KMS-11 (cell line): ENCODE data around the gene TBX5.

Experiments used
- H2AFZ ChIP-seq: fragments of 200-600 bp; sonication (generic); 2 replicates; pipeline ENCODE4 v1.6.1; 2016; ENCODE audit warnings: antibody characterized with exemption, mixed run types, low read depth
- H3K27ac ChIP-seq: fragments of 200-600 bp; sonication (generic); 2 replicates; pipeline ENCODE4 v1.6.1; 2016; ENCODE audit warnings: mild to moderate bottlenecking, mixed run types
- H3K27me3 ChIP-seq: fragments of 200-600 bp; sonication (generic); 2 replicates; pipeline ENCODE4 v1.6.1; 2017; ENCODE audit warnings: mild to moderate bottlenecking, low read depth, mixed run types, moderate library complexity; ENCODE audit not compliant: insufficient read depth
- H3K36me3 ChIP-seq: fragments of 200-600 bp; sonication (generic); 2 replicates; pipeline ENCODE4 v1.6.1; 2017; ENCODE audit warnings: mild to moderate bottlenecking, mixed run types; ENCODE audit not compliant: insufficient read depth
- H3K4me1 ChIP-seq: fragments of 200-600 bp; sonication (generic); 2 replicates; pipeline ENCODE4 v1.6.1; 2016; ENCODE audit warnings: mild to moderate bottlenecking, low read depth, mixed run types; ENCODE audit not compliant: poor library complexity, severe bottlenecking
- H3K4me2 ChIP-seq: fragments of 200-600 bp; sonication (generic); 2 replicates; pipeline ENCODE4 v1.7.0; 2016; ENCODE audit warnings: mild to moderate bottlenecking, mixed run types
- H3K4me3 ChIP-seq: fragments of 200-600 bp; sonication (generic); IDR thresholded peaks from 2 replicates; pipeline ENCODE4 v1.6.1; 2017; ENCODE audit warnings: low read depth, low read length, mixed read lengths; ENCODE audit not compliant: insufficient read depth
- H3K79me2 ChIP-seq: fragments of 200-600 bp; sonication (generic); 2 replicates; pipeline ENCODE4 v1.6.1; 2016; ENCODE audit warnings: low read depth, mixed run types; ENCODE audit not compliant: insufficient read depth
- H3K9ac ChIP-seq: fragments of 200-600 bp; sonication (generic); 2 replicates; pipeline ENCODE4 v1.6.1; 2016; ENCODE audit warnings: mild to moderate bottlenecking, mixed run types
- H4K20me1 ChIP-seq: fragments of 200-600 bp; sonication (generic); 2 replicates; pipeline ENCODE4 v1.6.1; 2016; ENCODE audit warnings: mild to moderate bottlenecking, mixed run types; ENCODE audit not compliant: insufficient read depth
- TF ChIP-seq, protein P1 (sequence below): fragments of 200-600 bp; sonication (generic); conservative IDR thresholded peaks from 2 replicates; pipeline ENCODE4 v1.6.1; 2017; ENCODE audit warnings: low read depth, mild to moderate bottlenecking, antibody characterized with exemption, low read length, moderate library complexity, mixed read lengths

The TBX5 gene

GRCh38 chr12:114448618-114448933 lies 42.6 kb upstream of the TBX5 start:
- Histone ChIP-seq H3K4me2 (no peak overlapping the region), H3K79me2 (no peaks in the 10 kb centered on the region), H4K20me1 (no peaks in the 10 kb centered on the region), H3K27ac (no peak overlapping the region), H3K4me1 (no peaks in the 10 kb centered on the region), H2AFZ (no peak overlapping the region), H3K36me3 (no peaks in the 10 kb centered on the region), H3K4me3 (no peak overlapping the region), H3K27me3 (no peaks in the 10 kb centered on the region), H3K9ac (no peak overlapping the region)
- TF ChIP-seq, protein P1, sequence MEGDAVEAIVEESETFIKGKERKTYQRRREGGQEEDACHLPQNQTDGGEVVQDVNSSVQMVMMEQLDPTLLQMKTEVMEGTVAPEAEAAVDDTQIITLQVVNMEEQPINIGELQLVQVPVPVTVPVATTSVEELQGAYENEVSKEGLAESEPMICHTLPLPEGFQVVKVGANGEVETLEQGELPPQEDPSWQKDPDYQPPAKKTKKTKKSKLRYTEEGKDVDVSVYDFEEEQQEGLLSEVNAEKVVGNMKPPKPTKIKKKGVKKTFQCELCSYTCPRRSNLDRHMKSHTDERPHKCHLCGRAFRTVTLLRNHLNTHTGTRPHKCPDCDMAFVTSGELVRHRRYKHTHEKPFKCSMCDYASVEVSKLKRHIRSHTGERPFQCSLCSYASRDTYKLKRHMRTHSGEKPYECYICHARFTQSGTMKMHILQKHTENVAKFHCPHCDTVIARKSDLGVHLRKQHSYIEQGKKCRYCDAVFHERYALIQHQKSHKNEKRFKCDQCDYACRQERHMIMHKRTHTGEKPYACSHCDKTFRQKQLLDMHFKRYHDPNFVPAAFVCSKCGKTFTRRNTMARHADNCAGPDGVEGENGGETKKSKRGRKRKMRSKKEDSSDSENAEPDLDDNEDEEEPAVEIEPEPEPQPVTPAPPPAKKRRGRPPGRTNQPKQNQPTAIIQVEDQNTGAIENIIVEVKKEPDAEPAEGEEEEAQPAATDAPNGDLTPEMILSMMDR: no peak

GRCh38 chr12:114447799-114448617 lies 42.1 kb upstream of the TBX5 start:
- Histone ChIP-seq H3K4me3 (no peak overlapping the region), H4K20me1 (no peaks in the 10 kb centered on the region), H3K4me1 (no peaks in the 10 kb centered on the region), H3K79me2 (no peaks in the 10 kb centered on the region), H3K27me3 (no peaks in the 10 kb centered on the region), H2AFZ (no peak overlapping the region), H3K9ac (no peak overlapping the region), H3K4me2 (no peak overlapping the region), H3K27ac (no peak overlapping the region), H3K36me3 (no peaks in the 10 kb centered on the region)
- TF ChIP-seq, protein P1: no peak

DNA sequence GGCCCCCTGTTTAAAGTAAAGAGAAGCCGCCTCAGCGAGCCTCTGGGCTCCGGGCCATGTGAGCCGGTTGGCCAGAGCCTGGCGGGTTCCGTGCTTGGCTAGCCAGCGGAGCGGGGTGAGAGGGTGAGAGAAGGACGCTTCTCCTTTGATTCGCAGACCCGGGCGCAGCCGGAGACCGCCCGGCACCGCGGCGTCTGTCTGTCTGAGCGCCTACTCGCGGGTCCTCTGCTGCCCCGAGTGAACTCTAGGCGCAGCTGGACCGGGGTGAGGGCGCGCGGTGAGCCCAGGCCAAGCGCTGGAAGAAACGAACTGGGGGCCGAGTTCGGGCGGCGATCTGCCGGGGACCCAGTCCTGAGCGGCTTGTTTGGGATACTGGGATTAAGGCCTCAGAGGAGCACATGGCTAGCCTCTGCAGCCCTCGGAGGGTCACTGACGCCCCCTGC lies 41.4 kb upstream of the TBX5 start:
- TF ChIP-seq, protein P1: no peak
- no peak overlapping the region for H3K27ac ChIP-seq
- H3K36me3 ChIP-seq: no peaks in the 10 kb centered on the region
- no peak overlapping the region for H3K9ac ChIP-seq
- H3K79me2 ChIP-seq: no peaks in the 10 kb centered on the region
- no peak overlapping the region for H3K4me2 ChIP-seq
- H4K20me1 ChIP-seq: no peaks in the 10 kb centered on the region
- H3K4me1 ChIP-seq: no peaks in the 10 kb centered on the region
- no peak overlapping the region for H3K4me3 ChIP-seq
- no peak overlapping the region for H2AFZ ChIP-seq
- no peaks in the 10 kb centered on the region for H3K27me3 ChIP-seq

GRCh38 chr12:114445401-114446323 lies 39.7 kb upstream of the TBX5 start:
- no peak overlapping the region for H3K4me3 ChIP-seq
- H3K27ac ChIP-seq: no peak overlapping the region
- H2AFZ ChIP-seq: no peak overlapping the region
- no peaks in the 10 kb centered on the region for H4K20me1 ChIP-seq
- H3K4me1 ChIP-seq: no peaks in the 10 kb centered on the region
- no peak overlapping the region for H3K9ac ChIP-seq
- H3K79me2 ChIP-seq: no peaks in the 10 kb centered on the region
- no peaks in the 10 kb centered on the region for H3K36me3 ChIP-seq
- H3K27me3 ChIP-seq: no peaks in the 10 kb centered on the region
- H3K4me2 ChIP-seq: no peak overlapping the region
- TF ChIP-seq, protein P1: no peak
